Measurements from ENCODE around the gene NPAS3. TPM values are rescaled to one million over a fixed set of nuclear protein-coding genes. Genes with fewer than 3 reads are reported as not detected.

Gene NPAS3
- total and polyA plus RNA-seq, 2 of the 13 experiments (the other 11 are each of a cell fraction or from before 2014, with no cell fraction given) = not detected

- POLR2A ChIA-PET = no interaction called here
- DNase-seq (ENCODE audit: low spot score) (no peak), ATAC-seq (no peak), FAIRE-seq (no peak)
- no peak overlapping the region for H3K4me3 ChIP-seq (replicated peaks in 1 of 3; ENCODE audit: insufficient read depth in 1 of 3, low read depth in 2 of 3, low read length in 3 of 3)
- no peaks in the 10 kb centered on the region for H3K9me3 ChIP-seq (ENCODE audit: low read length)
- H3K27ac ChIP-seq (ENCODE audit: extremely low read length, insufficient read depth, low read length) = no peak overlapping the region
- H2AFZ ChIP-seq (ENCODE audit: low read length) = no peak overlapping the region
- no peaks in the 10 kb centered on the region for H3K79me2 ChIP-seq (ENCODE audit: insufficient read depth, low read length)
- H3K4me1 ChIP-seq (ENCODE audit: insufficient read depth, low read length) = 0 out of 2 replicates have a peak, but pooled peaks cover 6% of the 10 kb centered on the region
- TF ChIP-seq MAFG (CRISPR knock-in tag; IDR thresholded peaks at IDR 0.05) (no peak), ZNF138 (CRISPR knock-in tag; IDR thresholded peaks at IDR 0.05; ENCODE audit: low read depth) (no peak), JUN (CRISPR knock-in tag; IDR thresholded peaks at IDR 0.05) (no peak), NBN (conservative IDR thresholded peaks at IDR 0.05) (no peak), MIER3 (CRISPR knock-in tag; IDR thresholded peaks at IDR 0.05; ENCODE audit: borderline replicate concordance) (no peak), ISL2 (CRISPR knock-in tag; IDR thresholded peaks at IDR 0.05) (no peak), UBTF (CRISPR knock-in tag; IDR thresholded peaks at IDR 0.05) (no peak), MED1 (CRISPR knock-in tag; IDR thresholded peaks at IDR 0.05) (no peak), ZNF30 (CRISPR knock-in tag; IDR thresholded peaks at IDR 0.05) (no peak), ZBTB21 (CRISPR knock-in tag; IDR thresholded peaks at IDR 0.05) (no peak)
- CTCF ChIA-PET (ENCODE audit: low intra/inter-chr PET ratio, low total read pairs) = no interaction called here
- H3K4me2 ChIP-seq (ENCODE audit: low read depth, low read length) = no peak overlapping the region
- H3K9ac ChIP-seq (ENCODE audit: insufficient read depth, low read depth, low read length) = no peak overlapping the region
- no peaks in the 10 kb centered on the region for H4K20me1 ChIP-seq (ENCODE audit: insufficient read depth, low read length)
- in situ Hi-C loops (cut with HindIII; ENCODE audit: extremely low pct_ligation_motif_present, low pct_unique_long_range_greater_than_20kb) (no loop called here), intact Hi-C loops (cut with micrococcal nuclease; ENCODE audit: unreplicated experiment) (no loop called here)
- WGBS (ENCODE audit: low lambda C conversion rate) = 1% methylated on average over 2 of the region's 2 CpGs
- H3K36me3 ChIP-seq (replicated peaks in 1 of 2; ENCODE audit: control insufficient read depth in 1 of 2, insufficient read depth in 2 of 2, low read length in 2 of 2) = no peaks in the 10 kb centered on the region
- no TSS peak for BruUV-seq (replicated peaks)
- H3K27me3 ChIP-seq (ENCODE audit: control insufficient read depth in 1 of 2, insufficient read depth in 2 of 2, low read length in 2 of 2) = no peaks in the 10 kb centered on the region
These were observed 510.6 kb downstream of the NPAS3 start for GRCh38 chr14:33449268-33449667.

Data from HepG2 (cell line).